GM19023 (cell line): ENCODE data around the gene TANK.

Experiments
- ATAC-seq: cut with Tn5 transposase; IDR thresholded peaks from one replicate; pipeline ENCODE4 v1.9.1; 2021; ENCODE audit warnings: mild to moderate bottlenecking, moderate library complexity; ENCODE audit not compliant: unreplicated experiment

The TANK gene

GRCh38 chr2:161223139-161223732 is 63.0 kb downstream of the TANK start:
- ATAC-seq = no peak

GRCh38 chr2:161228511-161229240 is 68.4 kb downstream of the TANK start:
- no peak for ATAC-seq

DNA sequence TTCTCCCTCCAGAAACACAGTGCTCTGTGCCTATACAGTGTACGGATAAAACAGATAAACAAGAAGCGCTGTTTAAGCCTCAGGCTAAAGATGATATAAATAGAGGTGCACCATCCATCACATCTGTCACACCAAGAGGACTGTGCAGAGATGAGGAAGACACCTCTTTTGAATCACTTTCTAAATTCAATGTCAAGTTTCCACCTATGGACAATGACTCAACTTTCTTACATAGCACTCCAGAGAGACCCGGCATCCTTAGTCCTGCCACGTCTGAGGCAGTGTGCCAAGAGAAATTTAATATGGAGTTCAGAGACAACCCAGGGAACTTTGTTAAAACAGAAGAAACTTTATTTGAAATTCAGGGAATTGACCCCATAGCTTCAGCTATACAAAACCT is 70.7 kb downstream of the TANK start:
- ATAC-seq = no peak

DNA sequence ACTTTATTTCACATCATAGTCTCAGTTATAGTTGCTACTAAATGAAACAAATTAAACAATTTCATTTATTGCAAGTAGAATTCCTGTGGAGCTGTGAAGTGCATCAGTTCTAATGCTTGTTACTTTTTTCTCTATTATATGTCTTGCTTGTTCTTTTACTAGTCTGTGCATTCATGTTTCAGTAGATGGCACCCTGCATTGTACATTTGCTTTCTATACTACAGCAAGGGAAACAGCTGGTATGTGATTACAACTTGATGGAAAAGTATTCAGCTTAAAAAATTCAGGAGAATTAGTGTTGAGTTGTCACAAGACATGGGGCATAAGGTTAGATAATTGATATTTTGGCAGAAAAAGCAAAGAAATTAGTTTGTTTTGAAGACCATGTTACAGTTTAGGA is 72.3 kb downstream of the TANK start:
- ATAC-seq = no peak

GRCh38 chr2:161233858-161234431 is 73.7 kb downstream of the TANK start:
- ATAC-seq = no peak

DNA sequence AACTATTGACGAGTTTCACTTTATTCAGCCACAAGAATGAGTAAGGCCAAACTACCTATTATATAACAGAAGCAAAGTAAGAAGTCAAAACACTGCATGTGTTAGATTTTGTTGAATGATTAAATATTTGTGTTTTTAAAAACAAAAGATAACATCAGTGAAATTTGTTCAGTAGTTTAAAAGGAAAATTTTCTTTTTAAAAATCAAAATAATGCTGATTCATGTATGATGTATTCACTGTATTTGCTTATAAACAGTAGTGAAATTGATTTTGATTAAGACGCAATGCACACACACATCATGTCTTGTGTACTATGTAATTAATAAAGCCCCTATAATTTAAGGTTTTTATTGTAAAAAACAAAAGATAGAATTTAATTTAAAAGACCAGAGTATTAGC is 74.4 kb downstream of the TANK start:
- ATAC-seq = no peak

GRCh38 chr2:161237392-161238264 is 77.4 kb downstream of the TANK start:
- ATAC-seq = peak; percentile 60

DNA sequence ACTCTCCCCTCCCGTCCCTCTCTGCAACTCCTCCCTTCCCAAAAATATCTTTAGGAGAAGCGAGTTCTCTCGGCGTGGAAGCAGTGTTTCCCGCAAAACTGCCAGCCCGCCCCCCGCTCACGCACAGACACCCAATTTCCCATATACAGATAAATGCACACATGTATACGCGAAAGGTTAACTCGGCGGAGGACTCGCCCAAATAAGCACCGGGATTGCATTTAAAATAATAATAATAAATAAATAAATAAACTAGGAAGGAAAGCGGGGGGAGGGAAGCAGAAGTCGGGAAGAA is 78.0 kb downstream of the TANK start:
- no peak for ATAC-seq

GRCh38 chr2:161238560-161239325 is 78.5 kb downstream of the TANK start:
- ATAC-seq = peak; percentile 45

DNA sequence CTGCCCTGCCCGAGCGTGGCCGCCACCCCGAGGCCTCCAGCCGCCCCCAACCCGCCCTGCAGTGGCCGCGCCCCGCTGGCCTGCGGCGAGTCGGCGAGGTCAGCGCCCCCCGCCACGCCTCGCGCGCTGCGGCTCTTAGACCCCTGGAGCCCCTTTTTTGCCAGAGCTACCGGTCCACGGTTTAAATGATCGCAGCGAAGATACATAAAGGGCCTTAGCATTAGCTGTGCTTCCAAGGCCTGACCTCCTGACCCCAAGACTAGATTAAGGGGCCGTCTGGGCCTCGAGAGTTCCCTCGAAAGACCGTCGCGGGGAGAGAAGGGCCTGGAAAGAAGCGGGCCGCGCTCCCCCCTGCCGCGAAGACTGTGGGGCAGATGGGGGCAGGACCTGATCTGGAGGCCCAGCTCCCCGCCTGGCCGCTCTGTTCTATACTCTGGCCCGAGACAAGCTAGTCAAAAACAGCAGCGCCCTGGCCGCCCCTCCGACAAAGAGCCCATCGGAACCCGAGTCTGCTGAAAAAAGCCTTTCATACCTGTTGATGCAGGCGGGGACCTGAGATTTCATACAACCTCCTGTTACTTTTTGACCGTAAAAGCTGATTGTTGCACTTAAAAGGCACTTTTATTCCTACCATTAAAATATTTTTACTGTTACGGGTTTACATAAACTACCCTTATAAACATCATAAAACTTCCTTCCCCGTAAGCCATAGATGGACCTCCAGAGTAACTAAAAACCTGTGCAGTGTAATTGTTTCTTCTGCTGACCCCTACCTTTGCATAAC is 79.3 kb downstream of the TANK start:
- no peak for ATAC-seq

DNA sequence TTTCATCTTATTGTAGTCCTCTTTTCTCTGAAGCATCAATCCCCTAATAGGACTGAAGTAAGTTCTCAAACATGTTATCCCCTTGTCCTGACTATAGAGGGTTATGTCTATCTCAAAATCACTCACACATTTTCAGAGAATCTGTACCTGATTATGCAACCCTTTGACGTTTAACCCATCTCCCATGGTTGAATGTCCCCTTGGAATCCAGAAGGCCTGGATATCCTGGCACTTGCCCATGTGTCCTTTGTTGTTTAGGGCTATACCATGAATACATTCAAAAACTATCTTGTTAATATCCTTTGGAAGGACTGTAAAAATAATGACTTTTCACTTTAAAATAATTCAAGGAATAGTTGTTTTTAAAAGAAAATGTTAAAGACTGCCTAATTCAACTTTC is 81.7 kb downstream of the TANK start:
- ATAC-seq = no peak

DNA sequence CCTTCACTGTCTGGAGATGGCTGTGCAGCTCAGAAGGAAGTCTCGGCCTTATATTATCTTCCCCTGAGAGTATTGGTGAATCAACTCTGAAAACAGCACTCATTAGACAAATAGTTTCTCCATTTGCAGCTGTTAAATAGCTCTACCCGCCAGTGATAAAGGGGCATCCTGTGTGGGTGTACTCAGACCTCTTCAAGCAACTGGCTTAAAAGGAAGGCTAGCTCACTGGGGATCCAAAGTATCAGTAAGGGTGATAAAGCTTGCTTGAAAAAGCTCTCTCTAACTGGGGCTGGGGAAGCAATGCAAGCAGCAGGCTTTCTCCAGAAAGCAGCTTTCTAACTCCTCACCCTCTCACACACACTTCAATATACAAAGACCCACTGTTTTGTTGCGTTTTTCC is 83.1 kb downstream of the TANK start:
- no peak for ATAC-seq

DNA sequence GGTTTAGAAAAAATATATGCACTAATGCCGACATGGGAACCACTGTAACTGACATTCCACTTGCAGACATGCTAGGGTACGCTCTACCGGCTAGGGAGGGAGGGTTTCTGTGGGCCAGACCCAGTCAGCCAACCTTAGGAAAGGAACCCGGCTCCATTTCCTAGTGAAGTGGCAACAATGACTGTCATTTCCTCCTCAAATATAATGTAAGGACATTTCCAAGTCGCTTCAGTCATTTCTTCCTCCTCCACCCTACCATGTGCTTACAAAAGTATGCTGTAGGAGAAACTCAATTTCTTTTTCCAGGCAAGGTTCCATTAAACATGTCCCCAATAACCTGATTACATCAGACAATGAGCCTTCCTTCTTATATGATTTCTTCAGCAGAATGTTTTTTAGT is 83.7 kb downstream of the TANK start:
- no peak for ATAC-seq

DNA sequence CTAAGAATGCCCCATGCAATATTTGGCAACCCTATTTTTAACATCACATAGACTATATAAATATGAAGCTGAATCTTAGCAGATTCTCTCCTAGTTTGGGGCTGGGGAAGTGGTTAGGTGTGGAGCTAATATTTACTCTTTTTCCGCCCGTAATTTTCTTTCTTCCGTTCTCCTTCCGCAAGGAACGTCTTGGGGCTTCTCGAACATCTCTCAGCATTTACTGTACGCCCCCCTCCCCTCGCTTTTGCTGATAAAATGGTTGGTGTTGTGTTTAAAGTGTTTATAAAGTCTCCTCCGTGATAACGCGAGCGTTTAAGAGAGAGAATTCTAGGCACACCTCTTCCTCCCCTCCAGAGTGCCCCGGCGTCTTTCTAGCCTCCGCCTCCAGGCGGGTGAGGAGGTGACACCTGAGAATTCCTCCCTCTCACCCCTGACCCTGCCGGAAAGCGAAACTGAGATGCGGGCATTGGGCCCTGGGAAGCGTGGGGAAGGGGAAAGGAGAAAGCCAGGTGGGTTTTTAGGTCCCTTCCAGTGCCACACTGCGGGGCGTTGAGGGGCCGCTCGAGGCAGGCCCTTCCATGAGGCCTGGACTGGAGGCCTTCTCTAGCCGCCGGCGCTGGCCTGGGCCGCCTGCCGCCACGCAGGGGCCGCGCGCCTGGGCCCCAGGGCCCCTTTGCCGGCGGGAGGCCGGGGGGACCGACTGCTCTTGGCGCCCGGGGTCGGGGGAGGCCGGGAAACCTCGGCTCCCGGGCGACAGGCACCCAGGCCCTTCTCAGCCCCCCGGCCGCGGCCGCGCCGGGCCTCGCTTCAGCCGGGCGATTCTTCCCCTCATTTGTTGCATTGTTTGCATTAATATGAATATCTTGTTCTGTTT is 84.4 kb downstream of the TANK start:
- ATAC-seq = peak; percentile 86

GRCh38 chr2:161245261-161245553 is 85.0 kb downstream of the TANK start:
- no peak for ATAC-seq

- ATAC-seq = no peak
Measured at GRCh38 chr2:161245671-161246070, 85.4 kb downstream of the TANK start.

- no peak for ATAC-seq
Measured at GRCh38 chr2:161246281-161246680, 86.1 kb downstream of the TANK start.

GRCh38 chr2:161250864-161251436 is 90.7 kb downstream of the TANK start:
- no peak for ATAC-seq
